HEK293T (cell line): ENCODE measurements around the gene ZNF511.
A peak's percentile ranks its signal among the peaks of the same experiment; 100 is the strongest.

Experiments
- CTCF ChIA-PET: fragments of 350-600 bp; formaldehyde crosslinking; extraction: SDS; loops from one replicate; lab custom pipeline; 2021; ENCODE audit warnings: antibody characterized with exemption, inconsistent platforms; lab: Yijun Ruan, JAX
- POLR2A ChIA-PET: fragments of 350-600 bp; formaldehyde crosslinking; extraction: SDS; loops from one replicate; lab custom pipeline; 2020; ENCODE audit warnings: antibody characterized with exemption, inconsistent platforms; lab: Yijun Ruan, JAX
- DNase-seq: peaks from one replicate; pipeline ENCODE4 v3.0.0; 2012; ENCODE audit warnings: mixed read lengths; ENCODE audit errors: extremely low spot score
- ARNT ChIP-seq: fragments of 450-650 bp; IDR thresholded peaks from 2 replicates; pipeline ENCODE4 v1.6.1; 2017; ENCODE audit warnings: mild to moderate bottlenecking
- BHLHE40 ChIP-seq: fragments of 450-650 bp; IDR thresholded peaks from 2 replicates; pipeline ENCODE4 v1.6.1; 2016; ENCODE audit warnings: mild to moderate bottlenecking, moderate library complexity, borderline replicate concordance
- CTBP1 ChIP-seq: fragments of 450-650 bp; IDR thresholded peaks from 2 replicates; pipeline ENCODE4 v1.6.1; 2016; ENCODE audit warnings: borderline replicate concordance
- ELF4 ChIP-seq: fragments of 450-650 bp; IDR thresholded peaks from 2 replicates; pipeline ENCODE4 v1.6.1; 2017; ENCODE audit warnings: antibody characterized with exemption
- FOXA1 ChIP-seq: fragments of 450-650 bp; IDR thresholded peaks from 2 replicates; pipeline ENCODE4 v1.6.1; 2016; ENCODE audit warnings: mild to moderate bottlenecking
- FOXK2 ChIP-seq: fragments of 450-650 bp; IDR thresholded peaks from 2 replicates; pipeline ENCODE4 v1.6.1; 2016; ENCODE audit warnings: mild to moderate bottlenecking
- FOXM1 ChIP-seq: fragments of 450-650 bp; IDR thresholded peaks from 2 replicates; pipeline ENCODE4 v1.6.1; 2017; ENCODE audit warnings: mild to moderate bottlenecking, borderline replicate concordance
- HDGF ChIP-seq: fragments of 450-650 bp; IDR thresholded peaks from 2 replicates; pipeline ENCODE4 v1.6.1; 2017; ENCODE audit warnings: antibody characterized with exemption, borderline replicate concordance
- L3MBTL2 ChIP-seq: fragments of 450-650 bp; conservative IDR thresholded peaks from 2 replicates; pipeline ENCODE4 v1.6.1; 2016; ENCODE audit warnings: mild to moderate bottlenecking
- LEF1 ChIP-seq: fragments of 450-650 bp; IDR thresholded peaks from 2 replicates; pipeline ENCODE4 v1.6.1; 2017; ENCODE audit warnings: mild to moderate bottlenecking, borderline replicate concordance
- NFRKB ChIP-seq: fragments of 450-650 bp; IDR thresholded peaks from 2 replicates; pipeline ENCODE4 v1.6.1; 2016; ENCODE audit warnings: mild to moderate bottlenecking, moderate library complexity
- PKNOX1 ChIP-seq: fragments of 450-650 bp; IDR thresholded peaks from 2 replicates; pipeline ENCODE4 v1.6.1; 2016
- SP1 ChIP-seq: fragments of 450-650 bp; IDR thresholded peaks from 2 replicates; pipeline ENCODE4 v1.6.1; 2017
- SUZ12 ChIP-seq: fragments of 450-650 bp; IDR thresholded peaks from 2 replicates; pipeline ENCODE4 v1.6.1; 2016; ENCODE audit warnings: mild to moderate bottlenecking
- TARDBP ChIP-seq: fragments of 450-650 bp; IDR thresholded peaks from 2 replicates; pipeline ENCODE4 v1.6.1; 2016
- ZNF384 ChIP-seq: fragments of 450-650 bp; IDR thresholded peaks from 2 replicates; pipeline ENCODE4 v1.6.1; 2016

Gene ZNF511

GRCh38 chr10:133346413-133346812, 37.7 kb downstream of the ZNF511 start:
- ChIA-PET POLR2A (interaction anchor here (1.1 kb wide), 1 partner anchor 27 kb away, joined by 3 read pairs; the partner anchor contains the start of gene ECHS1), CTCF (no interaction called here)
- DNase-seq, result no peak
- no peak for TF ChIP-seq FOXK2

- ChIA-PET CTCF (no interaction called here), POLR2A (interaction anchor here (0.9 to 1.1 kb wide), 2 partner anchors 9 to 25 kb away, joined by 3 read pairs; partner anchors contain the start of genes ECHS1 and FUOM)
- TF ChIP-seq ELF4, result no peak
- no peak for TF ChIP-seq FOXK2
- TF ChIP-seq LEF1, result no peak
- DNase-seq, result no peak
These were observed 39.2 kb downstream of the ZNF511 start for GRCh38 chr10:133347710-133348517.

- ChIA-PET CTCF (no interaction called here), POLR2A (no interaction called here)
- TF ChIP-seq L3MBTL2 (no peak), TARDBP (peak; percentile 100), ELF4 (0 out of 2 replicates have a peak, but pooled peaks have one; percentile 29)
These were observed 40.5 kb downstream of the ZNF511 start for GRCh38 chr10:133349160-133349568.

GRCh38 chr10:133349577-133350011, 40.9 kb downstream of the ZNF511 start:
- POLR2A ChIA-PET, result no interaction called here
- DNase-seq, result no peak
- CTCF ChIA-PET, result no interaction called here
- TF ChIP-seq BHLHE40 (no peak), PKNOX1 (no peak), SUZ12 (no peak), NFRKB (no peak), ZNF384 (no peak), HDGF (no peak), LEF1 (no peak), ELF4 (no peak), SP1 (no peak), TARDBP (no peak), ARNT (no peak), FOXM1 (no peak), L3MBTL2 (no peak), CTBP1 (no peak), FOXK2 (no peak), FOXA1 (no peak)

More at GRCh38 chr10:133349160-133349568, 40.5 kb downstream of the ZNF511 start:
- DNase-seq, result no peak

- TF ChIP-seq TARDBP (no peak), ARNT (no peak), NFRKB (no peak), LEF1 (no peak), BHLHE40 (no peak), SUZ12 (no peak), L3MBTL2 (no peak), PKNOX1 (no peak), FOXK2 (no peak), FOXA1 (no peak), SP1 (no peak), ELF4 (no peak), HDGF (no peak), FOXM1 (no peak)
- POLR2A ChIA-PET, result no interaction called here
- CTCF ChIA-PET, result interaction anchor here (1.0 kb wide), 1 partner anchor 21 kb away, joined by 3 read pairs; no protein-coding TSS in a partner anchor
- no peak for DNase-seq
These were observed 41.7 kb downstream of the ZNF511 start for GRCh38 chr10:133350283-133350949.

- DNase-seq, result no peak
- POLR2A ChIA-PET, result no interaction called here
- CTCF ChIA-PET, result interaction anchor here (1.0 kb wide), 1 partner anchor 21 kb away, joined by 3 read pairs; no protein-coding TSS in a partner anchor
- TF ChIP-seq ARNT (no peak), ELF4 (no peak), TARDBP (no peak), BHLHE40 (no peak)
These were observed 42.2 kb downstream of the ZNF511 start for GRCh38 chr10:133350950-133351329.
